ENCODE data around the gene OR51Q1. TPM values are rescaled to one million over a fixed set of nuclear protein-coding genes. Genes with fewer than 3 reads are reported as not detected.

Gene OR51Q1
- not detected for polyA plus RNA-seq (2013, experiment 1 of 2; ENCODE audit: insufficient read length)
- not detected for polyA plus RNA-seq (2013, experiment 2 of 2; ENCODE audit: insufficient read length)

GRCh38 chr11:5421811-5422210 lies at the start of gene OR51Q1:
Gene OR51Q1 (plus strand): TSS chr11:5422111. CDS start chr11:5422201, 90 bp downstream.
- DNase-seq: no peak

- peak; percentile 60 for DNase-seq
Measured at GRCh38 chr11:5380740-5381342, 41.1 kb upstream of the OR51Q1 start.

GRCh38 chr11:5383576-5383975 lies 38.3 kb upstream of the OR51Q1 start, which contains the start of gene OR51M1:
Gene OR51M1 (plus strand): TSS chr11:5383812. CDS start chr11:5389399, 5,587 bp downstream.
- no peak for DNase-seq

- DNase-seq: no peak
Measured at GRCh38 chr11:5384335-5384734, 37.6 kb upstream of the OR51Q1 start.

- no peak for DNase-seq
Measured at GRCh38 chr11:5390210-5390609, 31.7 kb upstream of the OR51Q1 start.

- no peak for DNase-seq
Measured at GRCh38 chr11:5394091-5394490, 27.8 kb upstream of the OR51Q1 start.

- no peak for DNase-seq
Measured at GRCh38 chr11:5398936-5399335, 23.0 kb upstream of the OR51Q1 start.

GRCh38 chr11:5405173-5405572 lies 16.7 kb upstream of the OR51Q1 start:
- no peak for DNase-seq

GRCh38 chr11:5420993-5421392 lies 918 bp upstream of the OR51Q1 start:
- DNase-seq: no peak

GRCh38 chr11:5423131-5423530 lies 1.2 kb downstream of the OR51Q1 start:
- DNase-seq: no peak

- no peak for DNase-seq
Measured at GRCh38 chr11:5441414-5441813, 19.5 kb downstream of the OR51Q1 start, which contains the start of gene OR51I1. Gene OR51I1 (minus strand): TSS chr11:5441514. CDS start chr11:5441514, 0 bp downstream.

GRCh38 chr11:5443835-5444393 lies 22.0 kb downstream of the OR51Q1 start:
- DNase-seq: no peak

GRCh38 chr11:5449023-5449422 lies 27.1 kb downstream of the OR51Q1 start, which contains the start of gene OR51I2:
Gene OR51I2 (plus strand): TSS chr11:5449323. CDS start chr11:5453489, 4,166 bp downstream.
- no peak for DNase-seq

- DNase-seq: no peak
Measured at GRCh38 chr11:5449432-5449831, 27.5 kb downstream of the OR51Q1 start.

- no peak for DNase-seq
Measured at GRCh38 chr11:5460983-5461621, 39.2 kb downstream of the OR51Q1 start.

- no peak for DNase-seq
Measured at GRCh38 chr11:5467527-5467926, 45.6 kb downstream of the OR51Q1 start.

Data from fibroblast of skin of scalp (primary cell).